Peyer's patch (tissue), 4 donors: ENCODE results near the gene AHI1.

Experiments
- CTCF ChIP-seq, 6 experiments: fragments of 450-650 bp in 4 of 6; fragments of 200-600 bp in 2 of 6; sonication (generic) in 1 of 6; IDR thresholded peaks; one replicate each; pipeline ENCODE4 v1.5.1; 2017 to 2019; ENCODE audit warnings: antibody characterized with exemption in 6 of 6, mild to moderate bottlenecking in 3 of 6, moderate library complexity in 1 of 6
- POLR2A ChIP-seq, 2 donors: fragments of 450-650 bp; IDR thresholded peaks; one replicate each; pipeline ENCODE4 v1.5.1; 2017; ENCODE audit warnings: antibody characterized with exemption in 2 of 2, mild to moderate bottlenecking in 2 of 2, moderate library complexity in 2 of 2

GRCh38 chr6:135281227-135281626 is 216.3 kb downstream of the AHI1 start:
- TF ChIP-seq CTCF (IDR thresholded peaks at IDR 0.05) (no peak), POLR2A (IDR thresholded peaks at IDR 0.05) (no peak)
